G401.6 (cell line): ENCODE results near the gene PAK1IP1.
"Not testable (repeated sequence)": the region's sequence is repeated elsewhere in the genome, so short reads cannot be mapped to it uniquely, and the experiment has no call there.

Experiments
- FAIRE-seq: peaks from 2 replicates; lab custom pipeline; 2012; peaks lifted over from hg19 to GRCh38; lab: Jason Lieb, UNC

PAK1IP1 gene

DNA sequence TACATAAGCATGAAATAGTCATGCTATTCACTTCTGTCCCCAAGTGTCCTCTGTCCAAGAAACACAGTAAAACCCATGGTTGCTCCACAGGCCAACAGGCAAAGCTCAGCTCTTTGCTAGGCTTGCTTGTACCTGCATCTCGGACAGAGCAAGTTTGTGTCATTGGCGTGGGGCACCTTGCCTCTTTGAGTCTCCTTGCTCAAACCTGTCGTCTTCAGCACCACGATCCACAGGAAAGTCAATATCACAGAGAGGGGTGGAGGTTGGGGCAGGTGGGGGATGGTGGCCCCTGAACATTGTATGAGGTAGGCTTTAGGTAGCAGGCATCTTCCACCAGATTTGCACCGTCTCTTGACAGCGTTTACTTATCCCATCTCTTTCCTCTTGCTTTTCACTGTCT is 48.7 kb downstream of the PAK1IP1 start:
- no peak for FAIRE-seq

DNA sequence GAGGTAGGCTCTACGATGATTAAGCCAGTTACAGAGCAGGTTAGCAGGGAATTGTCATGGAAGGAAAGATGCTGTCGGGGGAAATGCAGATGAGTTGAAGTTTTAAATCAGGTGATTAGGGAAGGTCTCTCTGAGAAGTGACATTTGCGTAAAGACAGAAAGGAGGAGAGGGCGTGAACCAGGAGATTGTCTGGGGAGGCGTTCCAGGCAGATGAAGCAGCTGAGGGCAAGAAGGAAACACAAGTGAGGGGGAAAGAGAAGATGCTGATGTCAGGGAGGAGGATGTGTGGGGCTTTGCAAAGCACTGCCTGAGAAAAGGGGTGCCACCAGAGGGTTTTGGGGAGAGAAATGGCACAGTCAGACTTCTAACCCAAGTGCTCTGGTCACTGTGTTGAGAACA is 50.3 kb downstream of the PAK1IP1 start:
- no peak for FAIRE-seq

DNA sequence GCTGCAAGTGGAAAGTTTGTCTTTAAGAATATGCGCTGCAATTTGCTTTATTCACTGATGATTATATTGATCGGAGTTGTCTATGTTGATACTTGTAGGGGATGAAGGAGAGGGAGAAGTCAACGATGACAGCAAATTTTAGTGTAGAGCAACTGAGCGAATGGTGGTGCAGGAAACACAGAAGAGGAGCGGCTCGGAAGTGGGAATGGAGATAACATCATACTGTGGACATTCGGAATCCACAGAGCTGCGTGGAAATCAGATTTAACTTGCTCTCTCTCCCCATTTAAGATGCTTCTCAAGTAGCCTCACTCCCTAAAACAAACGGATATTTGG is 52.1 kb downstream of the PAK1IP1 start:
- no peak for FAIRE-seq

DNA sequence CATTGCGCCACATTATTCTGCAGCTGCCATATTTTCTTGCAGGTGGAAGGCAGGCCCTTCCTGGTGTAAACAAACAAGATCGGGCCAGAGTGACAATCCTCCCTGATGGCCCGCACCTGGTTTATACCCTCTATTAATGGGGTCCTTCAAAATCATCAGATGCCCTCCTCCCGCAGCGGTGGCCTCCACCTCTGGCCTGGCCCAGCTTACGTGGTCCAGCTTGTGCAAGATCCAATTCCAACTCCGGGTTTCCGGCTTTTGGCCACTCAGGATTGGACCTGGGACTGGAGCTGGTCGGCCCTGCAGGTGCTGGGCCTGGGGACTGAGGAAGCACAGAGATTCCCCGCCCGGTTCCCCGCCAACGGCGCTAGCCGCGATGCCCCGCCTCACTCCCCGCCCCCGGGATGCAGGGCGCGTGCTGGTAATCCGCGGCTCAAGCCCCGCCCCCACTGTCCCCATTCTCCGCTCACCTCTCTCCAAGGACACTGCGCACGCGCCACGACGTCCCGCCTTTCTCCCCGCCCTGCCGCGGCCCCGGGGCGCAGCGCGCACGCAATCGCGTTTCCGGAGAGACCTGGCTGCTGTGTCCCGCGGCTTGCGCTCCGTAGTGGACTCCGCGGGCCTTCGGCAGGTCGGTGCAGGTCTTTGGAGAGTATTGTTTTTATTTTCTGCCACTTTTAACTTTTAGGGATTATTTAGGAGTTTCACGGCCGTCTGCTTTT is 52.6 kb downstream of the PAK1IP1 start, which contains the start of gene TMEM14B:
TSS of gene TMEM14B (plus strand) at position 555 of the 722 bp plus-strand sequence. CDS start 1,441 bp downstream, outside the sequence.
- FAIRE-seq = peak; percentile 89

DNA sequence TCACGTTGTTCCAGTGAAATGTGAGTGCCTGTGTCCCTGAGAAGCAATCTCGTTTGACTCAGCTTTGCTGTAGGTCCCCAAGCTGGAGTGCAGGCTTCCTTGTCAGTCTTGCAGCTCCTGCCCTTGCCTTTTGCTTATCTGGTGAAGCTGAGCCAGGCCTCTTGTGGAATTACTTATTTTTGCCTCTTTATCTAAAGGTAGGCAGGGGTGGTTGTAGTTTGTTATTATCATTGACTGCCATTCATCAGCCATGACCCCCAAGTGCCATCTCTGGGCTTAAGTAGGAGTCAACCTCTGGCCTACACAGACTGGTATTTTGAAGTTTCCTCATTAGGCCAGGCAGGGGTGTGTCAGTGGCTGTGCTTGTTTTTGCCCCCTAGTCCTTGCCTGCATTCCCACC is 55.0 kb downstream of the PAK1IP1 start:
- no peak for FAIRE-seq

DNA sequence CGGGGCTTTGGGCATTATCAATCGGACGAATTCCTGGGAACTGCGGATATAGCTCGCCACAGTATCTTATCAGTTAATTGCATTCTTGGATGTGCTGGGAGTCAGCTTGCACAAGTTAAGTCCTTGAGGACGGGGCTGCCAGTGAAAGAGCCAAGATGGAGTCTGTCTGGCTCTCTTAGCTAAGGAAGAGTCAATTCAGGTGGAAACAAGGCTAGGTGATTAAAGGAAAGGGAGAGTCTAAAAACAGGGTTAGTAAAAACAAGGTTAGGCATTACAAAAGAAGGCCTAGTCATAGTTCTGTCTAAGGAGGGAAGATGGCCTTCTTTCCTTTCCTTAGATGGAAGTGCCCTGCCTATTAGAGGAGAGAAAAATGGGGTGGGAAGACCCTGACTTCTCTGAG is 55.8 kb downstream of the PAK1IP1 start:
- not testable (repeated sequence) for FAIRE-seq

DNA sequence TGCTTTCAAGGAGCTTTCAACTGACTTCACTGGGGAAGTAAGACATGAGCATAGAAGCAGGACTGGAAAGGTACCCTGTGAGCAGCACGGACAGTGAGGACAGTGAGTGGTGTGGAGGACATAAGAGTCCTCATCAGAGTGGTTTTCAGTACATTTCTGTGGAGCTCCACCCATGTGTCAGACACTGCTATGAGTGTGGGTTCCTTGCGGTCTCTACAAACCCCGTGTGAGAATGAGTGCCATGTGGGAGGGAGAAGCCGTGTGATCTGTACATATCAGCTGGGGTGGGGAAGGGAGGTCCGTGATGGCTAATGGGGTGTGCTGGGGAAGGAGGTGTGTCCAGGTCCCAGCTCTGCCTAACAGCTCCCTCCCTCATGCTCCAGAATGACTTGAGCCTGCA is 57.0 kb downstream of the PAK1IP1 start:
- not testable (repeated sequence) for FAIRE-seq

DNA sequence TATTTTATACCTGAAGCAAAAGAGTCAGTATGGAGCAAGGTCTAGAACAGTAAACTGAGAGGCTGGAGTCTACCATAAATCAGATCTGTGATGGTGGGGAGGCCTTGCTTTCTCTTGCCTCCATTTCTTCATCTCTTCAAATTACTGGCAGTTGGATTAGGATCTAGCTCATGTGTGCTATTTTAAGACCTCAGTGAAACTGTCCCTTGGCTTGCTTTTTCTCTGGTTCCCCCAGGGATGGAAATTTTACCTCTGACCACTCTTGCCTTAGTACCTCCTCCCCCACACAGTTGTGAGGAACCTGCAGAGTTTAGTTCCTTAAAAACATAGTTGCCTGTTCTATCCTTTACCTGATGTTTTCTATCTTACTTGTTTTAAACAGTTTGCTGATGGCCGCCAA is 61.3 kb downstream of the PAK1IP1 start:
- FAIRE-seq = no peak
